Endothelial cell of umbilical vein (primary cell): Measurements from ENCODE around the gene MCTP1. TPM values are rescaled to one million over a fixed set of nuclear protein-coding genes. Genes with fewer than 3 reads are reported as not detected.

Source experiments
- BruUV-seq: library from RNA; stranded (reverse); fragments of 400-500 nt; replicated peaks from 2 replicates; lab custom pipeline; 2021; lab: Mats Ljungman, UMichigan
- CTCF ChIA-PET: fragments of 300-600, 350-600 bp; sonication (Branson Sonifier 250); formaldehyde crosslinking; loops from one replicate; lab custom pipeline; 2021; ENCODE audit warnings: antibody characterized with exemption, inconsistent platforms; lab: Charles Lee
- POLR2A ChIA-PET: fragments of 300-600, 350-600 bp; sonication (Branson Sonifier 250); formaldehyde crosslinking; loops from one replicate; lab custom pipeline; 2021; ENCODE audit warnings: antibody characterized with exemption, inconsistent platforms; lab: Charles Lee
- DNase-seq: peaks from one replicate; pipeline ENCODE4 v3.0.0-alpha.2; 2011; ENCODE audit warnings: low read depth, low spot score
- FAIRE-seq: peaks from 2 replicates; lab custom pipeline; 2011; peaks lifted over from hg19 to GRCh38; lab: Jason Lieb, UNC
- H2AFZ ChIP-seq: 2 replicates; pipeline ENCODE4 v1.6.0; 2012; ENCODE audit warnings: low read depth, low read length, control low read depth, inconsistent platforms
- H3K27ac ChIP-seq: 2 replicates; pipeline ENCODE4 v1.5.1; 2011; ENCODE audit warnings: low read depth, mild to moderate bottlenecking, control low read depth, low read length, moderate library complexity; ENCODE audit not compliant: insufficient read depth
- H3K27me3 ChIP-seq, 2 experiments: 2 replicates each; pipeline versions ENCODE4 v1.6.0 to v1.6.1; 2011; ENCODE audit warnings: low read length in 2 of 2, mixed read lengths in 1 of 2; ENCODE audit not compliant: control insufficient read depth in 2 of 2, insufficient read depth in 2 of 2
- H3K36me3 ChIP-seq, 2 experiments: 2 replicates in 1 of 2; 3 replicates in 1 of 2; pipeline ENCODE4 v1.5.1; 2011; ENCODE audit warnings: low read length in 2 of 2, mild to moderate bottlenecking in 1 of 2, moderate library complexity in 1 of 2; ENCODE audit not compliant: control insufficient read depth in 2 of 2, insufficient read depth in 2 of 2; ENCODE audit errors: extremely low read depth in 1 of 2
- H3K4me1 ChIP-seq: 3 replicates; pipeline ENCODE4 v1.5.1; 2011; ENCODE audit warnings: mild to moderate bottlenecking, low read length; ENCODE audit not compliant: control insufficient read depth, insufficient read depth; ENCODE audit errors: extremely low read depth
- H3K4me2 ChIP-seq: 2 replicates; pipeline ENCODE4 v1.6.1; 2011; ENCODE audit warnings: low read length, control low read depth, mixed read lengths; ENCODE audit not compliant: insufficient read depth
- H3K4me3 ChIP-seq, 3 experiments: fragments of 200-600 bp in 1 of 3; sonication (generic), shearing (Covaris generic) in 1 of 3; replicated peaks in 1 of 3; 2 replicates each; pipeline ENCODE4 v1.5.1; 2011 to 2016; ENCODE audit warnings: control low read depth in 3 of 3, low read length in 3 of 3, mild to moderate bottlenecking in 2 of 3, inconsistent platforms in 1 of 3, low read depth in 1 of 3, moderate library complexity in 1 of 3; ENCODE audit not compliant: insufficient read depth in 1 of 3
- H3K79me2 ChIP-seq: 2 replicates; pipeline ENCODE4 v1.6.0; 2012; ENCODE audit warnings: low read length, inconsistent platforms; ENCODE audit not compliant: control insufficient read depth, insufficient read depth
- H3K9ac ChIP-seq: replicated peaks from 2 replicates; pipeline ENCODE3; 2011; ENCODE audit warnings: low read length, control low read depth; ENCODE audit not compliant: insufficient read depth; ENCODE audit errors: extremely low read depth
- H3K9me1 ChIP-seq: replicated peaks from 3 replicates; pipeline ENCODE4 v1.6.0; 2011; ENCODE audit warnings: mild to moderate bottlenecking, low read length; ENCODE audit not compliant: control insufficient read depth, insufficient read depth; ENCODE audit errors: extremely low read depth
- H3K9me3 ChIP-seq: replicated peaks from 2 replicates; pipeline ENCODE4 v1.5.1; 2012; ENCODE audit warnings: low read length, inconsistent platforms; ENCODE audit not compliant: control insufficient read depth, insufficient read depth
- H4K20me1 ChIP-seq: replicated peaks from 2 replicates; pipeline ENCODE3; 2011; ENCODE audit warnings: mild to moderate bottlenecking, low read length; ENCODE audit not compliant: control insufficient read depth, insufficient read depth; ENCODE audit errors: extremely low read depth
- CTCF ChIP-seq, 2 donors: IDR thresholded peaks; 1 replicate in 1 of 2; 2 replicates in 1 of 2; pipeline ENCODE4 v1.5.1; 2011; ENCODE audit warnings: low read length in 2 of 2, mild to moderate bottlenecking in 2 of 2, moderate library complexity in 2 of 2, control low read depth in 1 of 2, inconsistent platforms in 1 of 2, low read depth in 1 of 2; ENCODE audit not compliant: insufficient read depth in 1 of 2; ENCODE audit errors: extremely low read depth in 1 of 2
- EZH2 ChIP-seq: IDR thresholded peaks from 2 replicates; pipeline ENCODE4 v1.6.1; 2012; ENCODE audit warnings: borderline replicate concordance, low read depth, mild to moderate bottlenecking, moderate library complexity, low read length, inconsistent platforms; ENCODE audit not compliant: severe bottlenecking
- FOS ChIP-seq: IDR thresholded peaks from 2 replicates; pipeline ENCODE4 v1.6.1; 2011; ENCODE audit warnings: mild to moderate bottlenecking, low read length, moderate library complexity, borderline replicate concordance; ENCODE audit not compliant: insufficient read depth
- GATA2 ChIP-seq: IDR thresholded peaks from 2 replicates; pipeline ENCODE4 v1.7.0; 2011; ENCODE audit warnings: low read depth, mild to moderate bottlenecking, moderate library complexity, mixed read lengths, low read length; ENCODE audit not compliant: insufficient read length, insufficient read depth
- JUN ChIP-seq: IDR thresholded peaks from 2 replicates; pipeline ENCODE4 v1.6.1; 2011; ENCODE audit warnings: borderline replicate concordance, low read depth; ENCODE audit not compliant: insufficient read length, insufficient read depth
- MAX ChIP-seq: IDR thresholded peaks from 2 replicates; pipeline ENCODE4 v1.6.1; 2011; ENCODE audit not compliant: insufficient read depth, insufficient read length
- MYC ChIP-seq: IDR thresholded peaks from one replicate; pipeline ENCODE4 v1.6.1; 2011; ENCODE audit warnings: mild to moderate bottlenecking, low read depth, low read length
- POLR2A ChIP-seq: IDR thresholded peaks from 2 replicates; pipeline ENCODE4 v1.6.1; 2012; ENCODE audit warnings: low read depth, mild to moderate bottlenecking, control low read depth, low read length
- POLR2AphosphoS5 ChIP-seq: IDR thresholded peaks from 2 replicates; pipeline ENCODE4 v1.6.1; 2012; ENCODE audit warnings: low read depth, mild to moderate bottlenecking, control low read depth, low read length, moderate library complexity; ENCODE audit not compliant: insufficient read depth
- dilution Hi-C: fragments of 300-500 bp; cut with MboI; formaldehyde crosslinking; loops from one replicate; pipeline ENCODE4 v1.15.0; 2019; ENCODE audit warnings: low sequenced_read_pairs; ENCODE audit not compliant: extremely low pct_ligation_motif_present
- intact Hi-C: fragments of 100-400 bp; cut with micrococcal nuclease; formaldehyde crosslinking; loops from one replicate; pipeline ENCODE4 v1.10.0; 2022
- polyA plus RNA-seq, 4 experiments: library from polyadenylated mRNA; depleted of rRNA in 3 of 4; stranded (reverse) in 3 of 4; unstranded in 1 of 4; fragments of >200 nt; gene quantifications; 2 replicates each; pipeline versions ENCODE4 v1.2.1 to v1.2.3, GENCODE V29; 2011 to 2012; ENCODE audit warnings: missing spikeins in 1 of 4
- total RNA-seq: library from RNA; stranded (reverse); gene quantifications from 2 replicates; pipeline ENCODE4 v1.2.3, GENCODE V29; 2021

The MCTP1 gene
- total and polyA plus RNA-seq, 2 donors (not counting 3 experiments of a cell fraction or from before 2014, with no cell fraction given): 79.3 to 203 TPM

GRCh38 chr5:95317085-95317484, 32.2 kb upstream of the MCTP1 start:
- H3K27me3 ChIP-seq: peaks cover 4 to 17% of the 10 kb centered on the region in 2 experiments
- DNase-seq (no peak), FAIRE-seq (no peak)
- intact Hi-C loops: no loop called here
- no peaks in the 10 kb centered on the region for H3K9me3 ChIP-seq
- H3K79me2 ChIP-seq: no peaks in the 10 kb centered on the region
- no peak overlapping the region for H3K4me2 ChIP-seq
- no TSS peak for BruUV-seq
- no peaks in the 10 kb centered on the region for H3K4me1 ChIP-seq
- no peaks in the 10 kb centered on the region for H3K36me3 ChIP-seq
- TF ChIP-seq MAX: no peak
- TF ChIP-seq MYC: no peak
- no peak for TF ChIP-seq POLR2A
- no peak for TF ChIP-seq POLR2AphosphoS5
- no peak for TF ChIP-seq GATA2
- no peak for TF ChIP-seq FOS
- no peak for TF ChIP-seq JUN
- TF ChIP-seq CTCF (IDR thresholded peaks at IDR 0.05; ENCODE audit: extremely low read depth in 1 of 2, insufficient read depth in 1 of 2, low read depth in 1 of 2, low read length in 2 of 2): no peak
- no peak for TF ChIP-seq EZH2
- ChIA-PET POLR2A (no interaction called here), CTCF (interaction anchor here (2.1 kb wide), 1 partner anchor 17 kb away, joined by 5 read pairs; no protein-coding TSS in a partner anchor)
- H3K9me1 ChIP-seq: no peaks in the 10 kb centered on the region
- H3K27ac ChIP-seq: no peak overlapping the region
- H4K20me1 ChIP-seq: no peaks in the 10 kb centered on the region
- no peak overlapping the region for H2AFZ ChIP-seq
- no peak overlapping the region for H3K9ac ChIP-seq
- no peak overlapping the region for H3K4me3 ChIP-seq
- dilution Hi-C loops: no loop called here
